HG03280 (cell line): ENCODE results near the gene TIMP2.
"Not testable (repeated sequence)": the region's sequence is repeated elsewhere in the genome, so short reads cannot be mapped to it uniquely, and the experiment has no call there.

Source experiments
- ATAC-seq: cut with Tn5 transposase; IDR thresholded peaks from one replicate; pipeline ENCODE4 v1.9.1; 2021; ENCODE audit warnings: mild to moderate bottlenecking, moderate library complexity; ENCODE audit not compliant: unreplicated experiment

The TIMP2 gene

GRCh38 chr17:78933959-78934568 lies 8.9 kb upstream of the TIMP2 start:
- no peak for ATAC-seq

- peak; percentile 66 for ATAC-seq
Measured at GRCh38 chr17:78933025-78933958, 8.1 kb upstream of the TIMP2 start.

- no peak for ATAC-seq
Measured at GRCh38 chr17:78929908-78930775, 5.0 kb upstream of the TIMP2 start.

- ATAC-seq: no peak
Measured at GRCh38 chr17:78925662-78926555, 722 bp upstream of the TIMP2 start.

- no peak for ATAC-seq
Measured at GRCh38 chr17:78924481-78925151, 571 bp downstream of the TIMP2 start.

GRCh38 chr17:78923660-78924453 lies 1.3 kb downstream of the TIMP2 start:
- no peak for ATAC-seq

- no peak for ATAC-seq
Measured at GRCh38 chr17:78922816-78923498, 2.2 kb downstream of the TIMP2 start.

- no peak for ATAC-seq
Measured at GRCh38 chr17:78921437-78921971, 3.7 kb downstream of the TIMP2 start.

GRCh38 chr17:78920528-78920927 lies 4.7 kb downstream of the TIMP2 start:
- no peak for ATAC-seq

- ATAC-seq: no peak
Measured at GRCh38 chr17:78919861-78920450, 5.2 kb downstream of the TIMP2 start.

- no peak for ATAC-seq
Measured at GRCh38 chr17:78918979-78919378, 6.2 kb downstream of the TIMP2 start.

- ATAC-seq: no peak
Measured at GRCh38 chr17:78917451-78918275, 7.5 kb downstream of the TIMP2 start.

GRCh38 chr17:78915872-78916632 lies 9.1 kb downstream of the TIMP2 start:
- no peak for ATAC-seq

GRCh38 chr17:78913115-78913514 lies 12.1 kb downstream of the TIMP2 start:
- no peak for ATAC-seq

- no peak for ATAC-seq
Measured at GRCh38 chr17:78912082-78912481, 13.1 kb downstream of the TIMP2 start.

- ATAC-seq: not testable (repeated sequence)
Measured at GRCh38 chr17:78911543-78911942, 13.6 kb downstream of the TIMP2 start.
